DOHH2 (cell line): ENCODE measurements around the gene BPIFB4.

Experiments
- H3F3A ChIP-seq: fragments of 200-600 bp; sonication (generic), shearing (Covaris generic); 2 replicates; pipeline ENCODE4 v1.6.0; 2016; ENCODE audit warnings: antibody characterized with exemption, mild to moderate bottlenecking; ENCODE audit not compliant: control insufficient read depth, insufficient read depth
- H3K27ac ChIP-seq: fragments of 200-600 bp; sonication (generic); 2 replicates; pipeline ENCODE4 v1.5.1; 2014; ENCODE audit warnings: low read depth, mild to moderate bottlenecking, low read length, moderate library complexity
- H3K27me3 ChIP-seq: fragments of 200-600 bp; sonication (generic); 2 replicates; pipeline ENCODE4 v1.6.1; 2014; ENCODE audit warnings: mild to moderate bottlenecking, low read length, mixed read lengths; ENCODE audit not compliant: control insufficient read depth
- H3K36me3 ChIP-seq: fragments of 200-600 bp; sonication (generic); 2 replicates; pipeline ENCODE4 v1.6.1; 2014; ENCODE audit warnings: mild to moderate bottlenecking, low read length, moderate library complexity, mixed read lengths; ENCODE audit not compliant: control insufficient read depth
- H3K4me1 ChIP-seq: fragments of 200-600 bp; sonication (generic); 2 replicates; pipeline ENCODE4 v1.6.1; 2014; ENCODE audit warnings: mild to moderate bottlenecking, low read length, mixed read lengths; ENCODE audit not compliant: control insufficient read depth
- H3K4me2 ChIP-seq: fragments of 200-600 bp; sonication (generic); 2 replicates; pipeline ENCODE4 v1.6.0; 2014; ENCODE audit warnings: mild to moderate bottlenecking, low read length, moderate library complexity
- H3K4me3 ChIP-seq: fragments of 200-600 bp; sonication (generic); 2 replicates; pipeline ENCODE4 v1.5.1; 2014; ENCODE audit warnings: mild to moderate bottlenecking, low read length, mixed read lengths
- H3K79me2 ChIP-seq: fragments of 200-600 bp; sonication (generic); 2 replicates; pipeline ENCODE4 v1.6.1; 2014; ENCODE audit warnings: mild to moderate bottlenecking, low read length, mixed read lengths; ENCODE audit not compliant: control insufficient read depth
- H3K9me2 ChIP-seq: fragments of 200-600 bp; sonication (generic); replicated peaks from 2 replicates; pipeline ENCODE4 v1.6.1; 2014; ENCODE audit warnings: mild to moderate bottlenecking, low read length, mixed read lengths; ENCODE audit not compliant: control insufficient read depth
- H3K9me3 ChIP-seq: fragments of 200-600 bp; sonication (generic); 2 replicates; pipeline ENCODE4 v1.6.1; 2014; ENCODE audit warnings: antibody characterized with exemption, low read length, mixed read lengths; ENCODE audit not compliant: control insufficient read depth, insufficient read depth
- H4K20me1 ChIP-seq: fragments of 200-600 bp; sonication (generic); 2 replicates; pipeline ENCODE4 v1.6.0; 2014; ENCODE audit warnings: low read depth, mild to moderate bottlenecking, antibody characterized with exemption, low read length, moderate library complexity; ENCODE audit not compliant: control insufficient read depth, insufficient read depth
- EZH2phosphoT487 ChIP-seq: fragments of 200-600 bp; sonication (generic); IDR thresholded peaks from 2 replicates; pipeline ENCODE4 v1.6.1; 2017; ENCODE audit warnings: borderline replicate concordance, mild to moderate bottlenecking, antibody characterized with exemption, low read length, moderate library complexity, mixed read lengths
- TF ChIP-seq, protein P1 (sequence below): fragments of 200-600 bp; sonication (generic); IDR thresholded peaks from one replicate; pipeline ENCODE4 v1.5.1; 2014; ENCODE audit warnings: antibody characterized with exemption, mild to moderate bottlenecking, low read depth, low read length; ENCODE audit not compliant: poor library complexity, severe bottlenecking

BPIFB4 gene

DNA sequence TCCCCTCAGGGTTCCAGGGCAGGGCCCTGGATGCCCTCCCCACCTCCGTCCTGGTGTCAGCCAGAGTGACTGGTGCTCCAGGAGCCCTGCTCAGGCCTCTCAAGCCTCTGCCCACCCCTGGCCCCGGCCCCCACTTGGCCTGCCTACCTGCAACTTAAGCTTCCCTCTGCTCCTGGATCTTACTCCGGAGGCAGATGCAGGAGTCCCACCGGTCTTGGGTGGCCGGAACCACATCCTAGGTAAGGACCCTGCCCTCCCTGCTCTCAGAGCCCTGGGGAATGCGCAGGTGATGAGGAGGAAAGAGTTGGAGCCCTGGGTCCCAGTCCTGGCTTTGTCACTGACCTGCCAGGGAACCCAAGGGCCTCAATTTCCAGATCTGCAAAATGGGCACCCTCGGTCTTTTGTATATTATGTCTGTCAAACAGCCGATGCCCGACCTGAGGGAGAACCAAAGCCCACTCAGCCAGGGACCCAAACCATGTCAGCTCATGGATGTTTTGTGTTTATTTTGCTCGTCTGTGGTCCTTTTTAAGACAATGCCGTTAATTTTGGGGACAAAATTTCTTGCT, 54.0 kb downstream of the BPIFB4 start:
- Histone ChIP-seq H3K4me2 (no peak overlapping the region), H3K9me3 (no peaks in the 10 kb centered on the region), H3F3A (no peaks in the 10 kb centered on the region), H4K20me1 (no peaks in the 10 kb centered on the region), H3K27me3 (0 out of 2 replicates have a peak, but pooled peaks cover 2% of the 10 kb centered on the region), H3K4me3 (no peak overlapping the region), H3K79me2 (no peaks in the 10 kb centered on the region), H3K36me3 (no peaks in the 10 kb centered on the region), H3K27ac (no peak overlapping the region), H3K9me2 (no peaks in the 10 kb centered on the region), H3K4me1 (no peaks in the 10 kb centered on the region)
- TF ChIP-seq, protein P1, sequence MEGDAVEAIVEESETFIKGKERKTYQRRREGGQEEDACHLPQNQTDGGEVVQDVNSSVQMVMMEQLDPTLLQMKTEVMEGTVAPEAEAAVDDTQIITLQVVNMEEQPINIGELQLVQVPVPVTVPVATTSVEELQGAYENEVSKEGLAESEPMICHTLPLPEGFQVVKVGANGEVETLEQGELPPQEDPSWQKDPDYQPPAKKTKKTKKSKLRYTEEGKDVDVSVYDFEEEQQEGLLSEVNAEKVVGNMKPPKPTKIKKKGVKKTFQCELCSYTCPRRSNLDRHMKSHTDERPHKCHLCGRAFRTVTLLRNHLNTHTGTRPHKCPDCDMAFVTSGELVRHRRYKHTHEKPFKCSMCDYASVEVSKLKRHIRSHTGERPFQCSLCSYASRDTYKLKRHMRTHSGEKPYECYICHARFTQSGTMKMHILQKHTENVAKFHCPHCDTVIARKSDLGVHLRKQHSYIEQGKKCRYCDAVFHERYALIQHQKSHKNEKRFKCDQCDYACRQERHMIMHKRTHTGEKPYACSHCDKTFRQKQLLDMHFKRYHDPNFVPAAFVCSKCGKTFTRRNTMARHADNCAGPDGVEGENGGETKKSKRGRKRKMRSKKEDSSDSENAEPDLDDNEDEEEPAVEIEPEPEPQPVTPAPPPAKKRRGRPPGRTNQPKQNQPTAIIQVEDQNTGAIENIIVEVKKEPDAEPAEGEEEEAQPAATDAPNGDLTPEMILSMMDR: no peak
- no peak for TF ChIP-seq EZH2phosphoT487

DNA sequence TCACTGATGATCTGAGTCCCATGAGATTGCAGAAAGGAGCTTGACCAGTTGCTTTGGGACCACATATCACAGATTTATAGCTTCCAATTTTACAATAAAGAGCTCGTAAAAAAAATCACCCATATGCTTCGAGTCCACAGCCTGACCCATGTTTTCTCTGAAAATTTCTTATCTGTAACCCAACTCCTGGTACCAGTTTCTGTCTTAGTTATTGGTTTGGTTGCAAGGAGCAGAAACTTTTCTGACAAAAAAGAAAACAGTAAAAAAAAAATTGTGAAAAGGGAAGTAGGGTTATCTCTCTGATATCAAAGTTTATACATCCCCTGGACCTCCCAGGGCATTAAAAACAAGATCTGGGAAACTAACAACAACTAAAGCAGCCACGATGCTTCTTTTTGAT, 57.8 kb downstream of the BPIFB4 start:
- no peaks in the 10 kb centered on the region for H3K4me1 ChIP-seq
- no peaks in the 10 kb centered on the region for H4K20me1 ChIP-seq
- no peak overlapping the region for H3K27ac ChIP-seq
- H3K9me3 ChIP-seq: no peaks in the 10 kb centered on the region
- H3K27me3 ChIP-seq: no peaks in the 10 kb centered on the region
- TF ChIP-seq, protein P1: no peak
- TF ChIP-seq EZH2phosphoT487: no peak
- H3K4me2 ChIP-seq: no peak overlapping the region
- H3K4me3 ChIP-seq: no peak overlapping the region
- H3K79me2 ChIP-seq: no peaks in the 10 kb centered on the region
- H3F3A ChIP-seq: no peaks in the 10 kb centered on the region
- H3K9me2 ChIP-seq: no peaks in the 10 kb centered on the region
- H3K36me3 ChIP-seq: no peaks in the 10 kb centered on the region

DNA sequence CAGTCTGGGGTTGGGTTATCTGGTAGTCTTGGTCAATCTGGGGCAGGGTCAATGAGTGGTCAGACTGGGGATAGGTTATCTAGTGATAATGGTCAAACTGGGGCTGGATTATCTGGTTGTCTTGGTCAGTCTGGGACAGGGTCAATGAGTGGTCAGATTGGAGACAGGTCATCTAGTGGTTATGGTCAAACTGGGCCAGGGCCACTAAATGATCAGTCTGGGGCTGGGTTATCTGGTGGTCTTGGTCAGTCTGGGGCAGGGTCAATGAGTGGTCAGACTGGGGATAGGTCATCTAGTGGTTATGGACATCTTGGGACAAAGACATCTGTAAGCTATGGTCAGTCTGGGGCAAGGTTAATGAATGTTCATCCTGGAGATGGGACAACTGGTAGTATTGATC, 60.0 kb downstream of the BPIFB4 start:
- Histone ChIP-seq H3F3A (no peaks in the 10 kb centered on the region), H3K4me3 (no peak overlapping the region), H3K9me3 (no peaks in the 10 kb centered on the region), H3K36me3 (no peaks in the 10 kb centered on the region), H4K20me1 (no peaks in the 10 kb centered on the region), H3K27ac (no peak overlapping the region), H3K27me3 (no peaks in the 10 kb centered on the region), H3K4me1 (no peaks in the 10 kb centered on the region), H3K9me2 (no peaks in the 10 kb centered on the region), H3K4me2 (no peak overlapping the region), H3K79me2 (no peaks in the 10 kb centered on the region)
- TF ChIP-seq EZH2phosphoT487: no peak
- TF ChIP-seq, protein P1: no peak
